Erythroblast (primary cell): Measurements from ENCODE around the gene ZNF761.
"Not testable (repeated sequence)": the region's sequence is repeated elsewhere in the genome, so short reads cannot be mapped to it uniquely, and the experiment has no call there.

ENCODE experiments used
- GATA1 ChIP-seq: IDR thresholded peaks from 2 replicates; pipeline ENCODE4 v1.6.1; 2011; ENCODE audit warnings: low read depth, mild to moderate bottlenecking, control low read depth, low read length, moderate library complexity
- POLR2A ChIP-seq: IDR thresholded peaks from 2 replicates; pipeline ENCODE4 v1.6.1; 2011; ENCODE audit warnings: mild to moderate bottlenecking, low read length

GRCh38 chr19:53460131-53460721, 28.4 kb downstream of the ZNF761 start:
- not testable (repeated sequence) for TF ChIP-seq POLR2A, GATA1
